Measurements from ENCODE around the gene SERPINB1. TPM values are rescaled to one million over a fixed set of nuclear protein-coding genes. Genes with fewer than 3 reads are reported as not detected.

SERPINB1 gene
- polyA plus RNA-seq, 1 of the 3 experiments (the other 2 are of a cell fraction): 9.4 TPM

GRCh38 chr6:2792330-2793110 is 49.1 kb downstream of the SERPINB1 start:
- Histone ChIP-seq H3K9ac (no peak overlapping the region), H3K79me2 (ENCODE audit: insufficient read depth) (peaks cover 4% of the 10 kb centered on the region), H3F3A (replicated peaks; ENCODE audit: insufficient read depth) (peaks cover 8% of the 10 kb centered on the region), H3K4me1 (ENCODE audit: control insufficient read depth in 1 of 2, insufficient read depth in 2 of 2, low read depth in 1 of 2, low read length in 1 of 2) (peaks cover 4 to 9% of the 10 kb centered on the region in 2 experiments; a peak in 2 of 4 replicates), H3K4me2 (no peak overlapping the region), H4K20me1 (ENCODE audit: insufficient read depth) (no peaks in the 10 kb centered on the region), H3K4me3 (ENCODE audit: low read depth in 2 of 2, low read length in 1 of 2) (no peak overlapping the region), H2AFZ (ENCODE audit: low read depth) (no peak overlapping the region), H3K27me3 (ENCODE audit: insufficient read depth) (no peaks in the 10 kb centered on the region), H3K36me3 (replicated peaks in 1 of 2; ENCODE audit: control insufficient read depth in 1 of 2, insufficient read depth in 2 of 2, low read length in 1 of 2) (no peaks in the 10 kb centered on the region), H3K9me3 (no peaks in the 10 kb centered on the region), H3K27ac (ENCODE audit: low read depth in 2 of 2, low read length in 1 of 2) (no peak overlapping the region), H3K9me2 (no peaks in the 10 kb centered on the region)
- ChIA-PET POLR2A (no interaction called here), CTCF (interaction anchor here (1.2 to 4.1 kb wide), 11 partner anchors 12 to 267 kb away, joined by 3 to 56 read pairs (median 15); partner anchors contain the start of gene SERPINB1)
- no peak for DNase-seq
- 92% methylated on average over 17 of the region's 17 CpGs for WGBS (ENCODE audit: low lambda C conversion rate)
- TF ChIP-seq TAF1 (IDR thresholded peaks at IDR 0.05; ENCODE audit: borderline replicate concordance, low read depth, low read length): no peak
- no peak for TF ChIP-seq RFX5 (IDR thresholded peaks at IDR 0.05; ENCODE audit: low read length)
- TF ChIP-seq GATA2 (CRISPR knock-in tag; IDR thresholded peaks at IDR 0.05): no peak
- TF ChIP-seq MXI1 (IDR thresholded peaks at IDR 0.05; ENCODE audit: low read depth, low read length): no peak
- no peak for TF ChIP-seq CHD2 (IDR thresholded peaks at IDR 0.05; ENCODE audit: low read length, partially characterized antibody)
- TF ChIP-seq PBX3 (IDR thresholded peaks at IDR 0.05): no peak
- TF ChIP-seq REST (IDR thresholded peaks at IDR 0.05; ENCODE audit: low read depth, low read length): no peak
- TF ChIP-seq POLR2AphosphoS5 (IDR thresholded peaks at IDR 0.05; ENCODE audit: low read depth, low read length): no peak
- TF ChIP-seq NRF1 (IDR thresholded peaks at IDR 0.05; ENCODE audit: low read depth, low read length): no peak
- no peak for TF ChIP-seq CTCF (IDR thresholded peaks at IDR 0.05)
- TF ChIP-seq FOSL2 (IDR thresholded peaks at IDR 0.05; ENCODE audit: borderline replicate concordance, low read depth): no peak
- no peak for TF ChIP-seq MAX (IDR thresholded peaks at IDR 0.05; ENCODE audit: low read depth)
- no peak for TF ChIP-seq TEAD4 (IDR thresholded peaks at IDR 0.05; ENCODE audit: borderline replicate concordance, insufficient read depth)
- TF ChIP-seq YY1 (IDR thresholded peaks at IDR 0.05; ENCODE audit: low read depth): no peak
- no peak for TF ChIP-seq USF2 (IDR thresholded peaks at IDR 0.05; ENCODE audit: borderline replicate concordance, low read depth, low read length)
- TF ChIP-seq ELF1 (IDR thresholded peaks at IDR 0.05): no peak
